Trophoblast cell (in vitro differentiated cells and primary cell): Measurements from ENCODE around the gene ATCAY.

Source experiments
- DNase-seq, 2 donors: peaks; one replicate each; pipeline ENCODE4 v3.0.0-alpha.2; 2016
- H2AFZ ChIP-seq: 2 replicates; pipeline ENCODE4 v1.6.1; 2013; ENCODE audit warnings: low read length, moderate library complexity, mild to moderate bottlenecking; ENCODE audit not compliant: insufficient read depth, poor library complexity
- H2AK5ac ChIP-seq: 2 replicates; pipeline ENCODE4 v1.6.1; 2013; ENCODE audit warnings: mild to moderate bottlenecking, low read length
- H2BK120ac ChIP-seq: 2 replicates; pipeline ENCODE4 v1.6.1; 2013; ENCODE audit warnings: low read length, mild to moderate bottlenecking, moderate library complexity; ENCODE audit not compliant: insufficient read depth, poor library complexity
- H2BK12ac ChIP-seq: 2 replicates; pipeline ENCODE4 v1.6.1; 2013; ENCODE audit warnings: mild to moderate bottlenecking, low read length, moderate library complexity
- H2BK5ac ChIP-seq: 2 replicates; pipeline ENCODE4 v1.6.1; 2013; ENCODE audit warnings: low read length, low read depth, moderate library complexity, mild to moderate bottlenecking; ENCODE audit not compliant: poor library complexity
- H3K14ac ChIP-seq: 2 replicates; pipeline ENCODE4 v1.6.1; 2013; ENCODE audit warnings: mild to moderate bottlenecking, low read length
- H3K18ac ChIP-seq: 2 replicates; pipeline ENCODE4 v1.6.1; 2013; ENCODE audit warnings: mild to moderate bottlenecking, low read length
- H3K23ac ChIP-seq: 2 replicates; pipeline ENCODE4 v1.6.1; 2013; ENCODE audit warnings: low read length
- H3K27ac ChIP-seq: 2 replicates; pipeline ENCODE4 v1.5.1; 2013; ENCODE audit warnings: low read depth, mild to moderate bottlenecking, inconsistent platforms, low read length, moderate library complexity
- H3K27me3 ChIP-seq: 2 replicates; pipeline ENCODE4 v1.6.1; 2013; ENCODE audit warnings: inconsistent platforms, mild to moderate bottlenecking, low read length, moderate library complexity; ENCODE audit not compliant: insufficient read depth
- H3K36me3 ChIP-seq, 2 experiments: 1 replicate in 1 of 2; 2 replicates in 1 of 2; pipeline ENCODE4 v1.6.1; 2013; ENCODE audit warnings: low read length in 2 of 2, mild to moderate bottlenecking in 2 of 2, moderate library complexity in 1 of 2; ENCODE audit not compliant: insufficient read depth in 2 of 2, control insufficient read depth in 1 of 2
- H3K4ac ChIP-seq: 2 replicates; pipeline ENCODE4 v1.6.1; 2013; ENCODE audit warnings: low read depth, mild to moderate bottlenecking, low read length, moderate library complexity
- H3K4me1 ChIP-seq, 2 experiments: 1 replicate in 1 of 2; 2 replicates in 1 of 2; pipeline ENCODE4 v1.6.1; 2013; ENCODE audit warnings: low read length in 2 of 2, mild to moderate bottlenecking in 2 of 2, moderate library complexity in 1 of 2; ENCODE audit not compliant: insufficient read depth in 2 of 2, control insufficient read depth in 1 of 2
- H3K4me2 ChIP-seq: 2 replicates; pipeline ENCODE4 v1.6.1; 2013; ENCODE audit warnings: inconsistent platforms, mild to moderate bottlenecking, low read length, moderate library complexity
- H3K4me3 ChIP-seq: 2 replicates; pipeline ENCODE4 v1.5.1; 2013; ENCODE audit warnings: mild to moderate bottlenecking, low read depth, low read length, inconsistent platforms
- H3K79me1 ChIP-seq: one replicate; pipeline ENCODE4 v1.6.1; 2013; ENCODE audit warnings: low read length
- H3K79me2 ChIP-seq: 2 replicates; pipeline ENCODE4 v1.6.1; 2013; ENCODE audit warnings: low read length, mild to moderate bottlenecking; ENCODE audit not compliant: control insufficient read depth, insufficient read depth, poor library complexity
- H3K9ac ChIP-seq: 2 replicates; pipeline ENCODE4 v1.6.1; 2013; ENCODE audit warnings: mild to moderate bottlenecking, low read length
- H3K9me3 ChIP-seq: 2 replicates; pipeline ENCODE4 v1.6.1; 2013; ENCODE audit warnings: low read depth, mild to moderate bottlenecking, control low read depth, inconsistent platforms, low read length; ENCODE audit not compliant: insufficient read depth
- H4K12ac ChIP-seq: 2 replicates; pipeline ENCODE4 v1.6.1; 2013; ENCODE audit warnings: low read depth, mild to moderate bottlenecking, low read length, moderate library complexity
- H4K8ac ChIP-seq: 2 replicates; pipeline ENCODE4 v1.6.1; 2013; ENCODE audit warnings: low read depth, mild to moderate bottlenecking, low read length, moderate library complexity
- H4K91ac ChIP-seq: one replicate; pipeline ENCODE4 v1.6.1; 2013; ENCODE audit warnings: low read depth, mild to moderate bottlenecking, low read length, moderate library complexity
- WGBS: extraction: QIAGEN DNeasy Blood & Tissue Kit; methylation state at CpG from one replicate; pipeline ENCODE4 v1.1.7; 2013; ENCODE audit warnings: missing lambda C conversion rate; ENCODE audit not compliant: insufficient read length, insufficient coverage; ENCODE audit errors: extremely low coverage; 5-methylcytosine and 5-hydroxymethylcytosine counted together

ATCAY gene

DNA sequence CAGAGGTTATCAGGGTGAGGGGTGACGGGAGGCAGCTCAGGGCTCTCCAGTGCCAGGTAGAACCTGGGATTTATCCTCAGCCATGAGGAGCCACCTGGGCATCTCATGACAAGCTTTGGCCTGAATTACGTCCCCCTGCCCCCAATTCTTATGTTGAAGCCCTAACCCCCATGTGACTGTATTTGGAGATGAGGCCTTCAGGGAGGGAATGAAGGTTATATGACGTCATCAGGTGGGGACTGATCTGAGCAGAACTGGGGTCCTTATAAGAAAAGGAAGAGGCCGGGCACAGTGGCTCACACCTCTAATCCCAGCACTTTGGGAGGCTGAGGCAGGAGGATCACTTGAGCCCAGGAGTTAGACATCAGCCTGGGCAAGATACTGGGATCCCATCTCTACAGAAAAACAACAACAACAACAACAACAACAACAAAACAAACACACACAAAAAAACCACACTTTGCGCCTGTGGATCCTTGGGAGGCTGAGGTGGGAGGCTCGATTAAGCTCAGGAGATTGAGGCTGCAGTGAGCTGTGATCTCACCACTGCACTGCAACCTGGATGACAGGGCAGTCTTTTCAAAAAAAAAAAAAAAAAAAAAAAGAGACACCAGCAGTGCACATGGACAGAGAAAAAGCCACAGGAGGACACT lies 30.0 kb upstream of the ATCAY start:
- no CpG with 5 or more reads among the region's 6 CpGs for WGBS
- Histone ChIP-seq H2BK120ac (no peak overlapping the region), H4K12ac (no peak overlapping the region), H3K9ac (no peak overlapping the region), H3K27me3 (no peaks in the 10 kb centered on the region), H3K14ac (no peak overlapping the region), H3K4ac (no peak overlapping the region), H2AFZ (no peak overlapping the region), H2AK5ac (no peak overlapping the region), H2BK12ac (no peak overlapping the region), H4K91ac (no peak overlapping the region), H3K27ac (no peak overlapping the region), H3K9me3 (peaks cover 18% of the 10 kb centered on the region), H2BK5ac (no peak overlapping the region), H3K79me2 (no peaks in the 10 kb centered on the region), H3K23ac (no peak overlapping the region), H3K4me1 (no peaks in the 10 kb centered on the region), H3K36me3 (no peaks in the 10 kb centered on the region), H4K8ac (no peak overlapping the region), H3K4me2 (no peak overlapping the region), H3K4me3 (no peak overlapping the region), H3K18ac (no peak overlapping the region), H3K79me1 (no peaks in the 10 kb centered on the region)
- DNase-seq = no peak

DNA sequence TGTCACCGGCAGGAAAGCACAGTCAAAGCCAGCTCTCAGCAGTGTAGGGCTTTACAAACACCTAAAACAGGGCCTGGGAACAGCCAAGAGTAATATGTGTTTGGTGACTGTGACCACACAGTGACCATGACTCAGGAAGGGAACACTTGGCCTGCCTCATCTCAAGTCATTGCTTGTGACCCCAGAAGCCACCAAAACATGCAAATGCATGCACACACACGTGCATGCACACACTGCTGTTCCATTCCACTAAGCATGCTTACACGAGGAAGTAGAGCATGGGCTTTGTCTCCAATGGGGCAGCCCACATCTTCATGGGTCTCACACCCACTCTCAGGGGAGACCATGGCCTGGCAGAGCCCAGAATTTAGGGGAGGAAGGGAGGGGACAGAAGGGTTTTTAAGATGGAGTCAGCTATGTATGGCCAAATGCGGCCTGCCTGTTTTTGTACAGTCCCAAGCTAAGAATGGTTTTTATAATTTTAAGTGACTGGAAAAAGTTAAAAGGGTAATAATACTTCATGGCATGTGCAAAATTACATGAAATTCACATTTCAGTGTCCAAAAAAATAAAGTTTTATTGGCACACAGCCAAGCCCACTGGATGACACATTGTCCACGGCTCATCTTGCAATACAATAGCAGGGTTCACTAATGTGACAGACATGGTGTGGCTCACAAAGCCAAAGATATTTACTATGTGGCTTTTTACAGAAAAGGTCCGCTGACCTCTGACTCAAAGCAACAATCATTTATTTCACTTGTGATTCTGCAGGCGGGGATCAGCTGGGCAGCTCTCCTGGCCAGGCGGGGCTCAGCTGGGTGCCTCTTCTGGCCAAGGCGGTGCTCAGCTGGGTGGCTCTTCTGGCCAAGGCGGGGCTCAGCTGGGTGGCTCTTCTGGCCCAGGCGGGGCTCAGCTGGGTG lies 29.0 kb upstream of the ATCAY start:
- Histone ChIP-seq H3K23ac (no peak overlapping the region), H3K79me2 (no peaks in the 10 kb centered on the region), H3K14ac (no peak overlapping the region), H3K27me3 (no peaks in the 10 kb centered on the region), H4K8ac (no peak overlapping the region), H2BK12ac (no peak overlapping the region), H3K36me3 (no peaks in the 10 kb centered on the region), H2BK120ac (no peak overlapping the region), H3K4me1 (no peaks in the 10 kb centered on the region), H3K27ac (no peak overlapping the region), H3K4ac (no peak overlapping the region), H3K9me3 (peaks cover 18% of the 10 kb centered on the region), H3K9ac (no peak overlapping the region), H3K4me3 (no peak overlapping the region), H2AFZ (no peak overlapping the region), H4K91ac (no peak overlapping the region), H3K4me2 (no peak overlapping the region), H2BK5ac (no peak overlapping the region), H2AK5ac (no peak overlapping the region), H3K18ac (no peak overlapping the region), H4K12ac (no peak overlapping the region), H3K79me1 (no peaks in the 10 kb centered on the region)
- no CpG with 5 or more reads among the region's 11 CpGs for WGBS
- DNase-seq = no peak

DNA sequence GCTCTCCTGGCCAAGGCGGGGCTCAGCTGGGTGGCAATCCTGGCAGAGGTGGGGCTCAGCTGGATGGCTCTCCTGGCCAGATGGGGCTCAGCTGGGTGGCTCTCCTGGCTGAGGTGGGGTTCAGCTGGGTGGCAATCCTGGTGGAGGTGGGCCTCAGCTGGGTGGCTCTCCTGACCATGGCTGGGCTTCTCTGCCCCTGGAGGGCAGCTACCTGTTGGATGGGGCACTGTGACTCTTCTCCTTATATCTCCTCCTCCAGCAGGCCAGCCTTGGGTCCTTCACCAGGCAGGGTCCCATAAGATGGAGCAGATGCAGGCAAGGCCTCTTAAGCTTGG lies 28.3 kb upstream of the ATCAY start:
- Histone ChIP-seq H3K27me3 (no peaks in the 10 kb centered on the region), H3K4me3 (peak overlapping the region; percentile 25), H3K79me2 (no peaks in the 10 kb centered on the region), H3K14ac (no peak overlapping the region), H3K9ac (peak overlapping the region; percentile 27), H3K36me3 (no peaks in the 10 kb centered on the region), H2AK5ac (no peak overlapping the region), H3K4me2 (no peak overlapping the region), H4K8ac (no peak overlapping the region), H3K27ac (no peak overlapping the region), H3K79me1 (no peaks in the 10 kb centered on the region), H3K23ac (no peak overlapping the region), H2BK12ac (no peak overlapping the region), H3K18ac (no peak overlapping the region), H4K91ac (no peak overlapping the region), H3K4ac (no peak overlapping the region), H2BK5ac (no peak overlapping the region), H3K4me1 (no peaks in the 10 kb centered on the region), H2AFZ (no peak overlapping the region), H2BK120ac (no peak overlapping the region), H3K9me3 (peaks cover 18% of the 10 kb centered on the region), H4K12ac (no peak overlapping the region)
- no peak for DNase-seq
- WGBS = no CpG with 5 or more reads among the region's 1 CpG

DNA sequence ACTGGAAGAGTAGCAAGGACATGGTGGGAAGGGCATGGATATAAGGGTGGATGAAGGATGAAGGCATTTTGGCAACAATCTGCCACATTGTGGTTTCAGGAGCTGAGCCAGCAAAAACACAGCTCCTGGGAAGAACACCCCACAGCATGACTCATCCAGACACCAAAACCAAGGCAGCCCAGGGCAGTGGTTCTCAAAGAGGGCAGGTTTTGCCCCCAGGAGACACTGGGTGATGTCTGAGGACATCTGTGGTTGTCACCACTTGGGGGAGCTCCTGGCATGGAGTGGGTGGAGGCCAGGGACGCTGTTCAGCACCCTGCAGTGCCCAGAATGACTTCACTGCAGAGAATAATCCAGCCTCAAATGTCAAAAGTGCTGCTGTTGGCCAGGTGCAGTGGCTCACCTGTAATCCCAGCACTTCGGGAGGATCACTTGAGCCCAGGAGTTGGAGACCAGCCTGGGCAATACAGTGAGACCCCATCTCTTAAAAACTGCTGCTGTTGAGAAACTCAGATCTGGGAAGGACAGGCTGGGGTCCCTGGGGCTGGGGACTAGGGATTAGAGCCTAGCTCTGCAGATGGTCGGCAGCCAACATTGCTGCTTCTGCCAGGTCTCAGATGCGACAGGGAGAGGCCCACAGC lies 27.8 kb upstream of the ATCAY start:
- peak overlapping the region; percentile 25 for H3K4me3 ChIP-seq
- no peaks in the 10 kb centered on the region for H3K79me2 ChIP-seq
- no peak overlapping the region for H3K14ac ChIP-seq
- H4K91ac ChIP-seq = no peak overlapping the region
- no peak overlapping the region for H3K9ac ChIP-seq
- peak in 1 of 2 donors; percentile 51 for DNase-seq
- H3K4me1 ChIP-seq = no peaks in the 10 kb centered on the region
- H2AK5ac ChIP-seq = no peak overlapping the region
- peaks cover 18% of the 10 kb centered on the region for H3K9me3 ChIP-seq
- H2BK5ac ChIP-seq = no peak overlapping the region
- no peak overlapping the region for H4K8ac ChIP-seq
- H3K23ac ChIP-seq = no peak overlapping the region
- no peak overlapping the region for H3K4me2 ChIP-seq
- H2BK120ac ChIP-seq = no peak overlapping the region
- H4K12ac ChIP-seq = no peak overlapping the region
- WGBS = no CpG with 5 or more reads among the region's 4 CpGs
- H3K27me3 ChIP-seq = no peaks in the 10 kb centered on the region
- H3K4ac ChIP-seq = no peak overlapping the region
- no peak overlapping the region for H3K27ac ChIP-seq
- no peak overlapping the region for H2AFZ ChIP-seq
- H3K36me3 ChIP-seq = no peaks in the 10 kb centered on the region
- no peak overlapping the region for H3K18ac ChIP-seq
- H2BK12ac ChIP-seq = no peak overlapping the region
- H3K79me1 ChIP-seq = no peaks in the 10 kb centered on the region
